Measurements from ENCODE around the gene CLN6.

DNA sequence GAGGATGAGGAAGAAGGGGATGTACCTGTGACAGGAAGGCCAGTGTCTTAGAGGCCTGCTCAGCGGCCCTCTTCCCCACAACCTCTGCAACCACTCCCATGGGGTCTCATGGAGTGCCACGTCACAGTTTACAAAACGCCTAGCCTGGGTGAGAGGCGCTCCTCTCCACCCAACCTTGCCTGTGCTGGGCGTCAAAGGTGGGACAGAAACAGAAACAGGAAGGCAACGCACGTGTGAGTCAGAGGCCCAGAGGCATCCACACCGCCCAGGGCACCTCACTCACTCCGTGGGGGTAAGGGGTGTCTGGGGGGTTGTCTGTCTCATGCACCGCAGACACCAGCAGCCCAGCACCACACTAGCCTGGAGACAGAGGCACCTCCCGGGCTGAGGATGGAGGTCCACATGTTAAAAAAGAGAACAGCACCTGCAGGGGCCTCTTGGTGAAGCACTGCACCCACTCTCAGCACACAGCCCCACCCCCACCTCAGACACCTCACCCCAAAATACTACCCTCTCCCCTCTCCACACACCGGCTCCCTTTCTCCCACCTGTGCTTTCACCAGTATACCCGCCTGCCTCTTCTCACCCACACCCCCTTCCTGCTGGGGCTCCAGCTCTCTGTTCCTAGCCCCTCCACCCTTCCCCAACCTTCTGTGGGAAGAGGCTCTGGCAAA is 19.7 kb downstream of the CLN6 start:
- TF ChIP-seq CTCF (IDR thresholded peaks at IDR 0.05): no peak
- no peak for TF ChIP-seq POLR2A (IDR thresholded peaks at IDR 0.05)
